COLO668 (cell line): Measurements from ENCODE around the gene KCNAB2.

ENCODE experiments used
- DNase-seq: peaks from one replicate; lab custom pipeline; 2025; ENCODE audit not compliant: unreplicated experiment; lab: John Stamatoyannopoulos, UW

The KCNAB2 gene

DNA sequence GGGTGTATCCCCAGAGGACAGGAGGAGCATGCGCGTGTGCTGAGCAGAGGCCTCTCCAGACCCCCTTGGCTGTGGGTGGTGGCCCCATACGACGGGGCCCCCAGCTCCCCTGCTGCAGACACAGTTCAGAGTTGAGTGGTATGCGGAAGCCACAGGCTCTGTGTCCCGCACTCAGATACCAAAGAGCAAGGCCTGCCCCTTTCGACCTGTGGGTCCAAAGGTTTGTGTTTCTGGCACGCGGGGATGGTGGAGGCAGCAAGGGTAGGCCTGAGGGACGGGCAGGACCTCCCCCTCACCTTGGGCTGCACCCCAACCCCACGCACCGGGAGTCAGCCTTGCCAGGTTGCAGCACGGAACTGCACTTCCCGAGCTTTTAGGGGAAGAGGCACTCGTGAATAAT lies at the start of gene KCNAB2:
TSS of gene KCNAB2 (plus strand) at position 328 of the 400 bp plus-strand sequence. CDS start 5,649 bp downstream, outside the sequence.
- no peak for DNase-seq

DNA sequence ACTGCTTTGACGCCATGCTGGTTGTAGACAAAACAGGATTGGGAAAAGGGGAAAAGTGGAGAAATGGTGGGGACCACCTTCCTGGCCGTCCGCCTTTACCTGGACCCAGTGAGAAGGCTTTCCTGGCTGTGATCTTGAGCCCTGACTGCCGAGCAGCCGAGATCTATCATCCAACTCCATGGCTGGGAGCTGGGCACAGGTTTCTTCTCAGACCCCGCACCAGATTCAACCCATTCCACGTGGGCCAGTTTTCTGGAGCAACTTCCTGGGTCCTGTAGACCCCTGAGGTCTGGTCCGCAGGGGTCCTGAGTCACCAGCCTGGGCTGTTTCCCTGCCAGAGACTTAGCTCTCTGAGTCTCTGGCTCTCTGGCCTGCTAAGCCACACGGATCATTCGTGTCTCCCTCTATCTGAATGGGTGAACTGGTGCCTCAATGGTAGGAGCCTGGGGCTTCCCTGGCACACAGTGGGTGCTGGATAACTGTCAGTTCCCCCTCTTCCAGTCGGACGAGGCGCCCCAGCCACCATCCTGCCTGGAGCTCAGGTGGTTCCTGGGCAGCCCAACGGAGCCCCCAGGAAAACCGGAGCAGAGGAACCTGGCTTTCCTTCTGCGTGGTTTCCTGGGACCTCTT lies 48.9 kb upstream of the KCNAB2 start:
- DNase-seq: no peak

DNA sequence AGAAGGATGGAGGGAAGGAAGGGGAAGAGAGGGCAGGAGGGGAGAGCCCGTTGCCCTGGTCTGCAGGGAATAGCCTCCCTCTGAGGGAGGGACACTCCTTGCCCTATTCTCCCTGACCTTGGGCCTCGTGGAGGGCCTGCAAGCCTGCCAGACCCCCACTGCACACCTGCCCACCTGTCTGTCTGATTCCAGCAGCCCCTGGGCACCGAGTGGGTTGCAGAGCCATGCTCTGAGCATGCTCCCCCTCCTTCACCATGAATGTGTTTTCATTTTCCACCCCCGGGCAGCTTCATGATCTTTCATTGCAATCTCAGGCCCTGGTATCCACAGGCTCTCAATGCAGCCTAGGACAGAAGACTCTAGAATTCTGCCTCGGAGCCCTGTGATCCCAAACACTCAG lies 48.4 kb upstream of the KCNAB2 start:
- no peak for DNase-seq

DNA sequence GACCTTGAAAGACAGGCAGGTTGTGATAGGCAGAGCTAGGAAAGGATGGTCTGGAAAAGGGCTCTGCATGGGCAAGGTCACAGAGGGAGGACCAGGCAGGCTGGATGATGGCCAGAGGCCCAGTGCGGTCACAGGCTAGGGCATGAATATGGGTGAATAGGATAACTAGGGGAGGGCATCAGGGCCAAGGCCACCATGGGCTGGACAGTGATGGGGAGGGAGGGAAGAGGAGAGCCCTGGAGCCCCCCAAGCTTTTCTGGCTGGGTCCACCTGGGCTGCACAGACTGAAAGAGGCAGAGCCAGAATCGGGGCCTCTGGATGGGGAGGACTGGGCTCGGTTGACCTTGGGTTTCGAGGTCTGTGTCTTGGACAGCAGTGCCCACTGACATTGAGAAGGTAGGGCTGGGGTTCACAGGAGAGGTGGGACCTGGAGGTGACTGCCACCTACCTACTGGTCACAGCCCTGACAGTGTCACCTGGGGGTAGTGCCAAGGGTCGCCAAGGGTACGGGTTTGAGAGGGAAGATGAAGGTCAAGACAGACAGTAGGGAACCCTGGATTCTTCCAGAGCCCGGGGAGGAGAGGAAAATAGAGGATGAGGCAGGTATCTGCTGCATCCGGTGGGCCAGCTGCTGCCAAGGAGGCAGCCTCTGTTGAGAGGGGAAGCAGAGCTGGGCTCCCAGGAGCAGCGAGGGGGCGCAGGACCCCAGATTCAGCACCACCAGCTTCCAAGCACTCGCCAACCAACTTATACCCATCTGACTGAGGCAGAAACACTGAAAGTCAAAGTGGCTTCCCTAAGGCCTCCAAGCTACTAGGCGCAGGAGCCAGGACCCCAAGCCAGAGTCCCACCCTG lies 47.4 kb upstream of the KCNAB2 start:
- DNase-seq: no peak

DNA sequence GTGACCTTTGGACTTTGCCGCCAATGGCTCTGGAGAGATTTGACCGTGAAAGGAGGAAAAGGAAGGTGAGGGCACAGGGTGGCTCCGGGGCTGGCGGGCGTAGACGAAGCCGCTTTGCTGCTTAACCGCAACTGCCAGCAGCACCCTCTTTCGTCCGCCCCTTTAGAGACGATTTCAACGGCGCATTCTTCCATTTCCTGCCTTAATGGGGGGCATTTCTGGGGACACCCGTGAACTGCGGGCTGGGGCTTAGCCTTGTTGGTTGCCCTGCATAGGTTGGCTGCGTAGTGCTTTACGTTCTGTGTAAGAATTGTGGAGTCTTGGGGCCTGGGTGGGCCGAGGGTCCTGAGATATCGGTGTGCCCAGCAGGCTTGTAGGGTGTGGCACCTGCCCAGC lies 46.8 kb upstream of the KCNAB2 start:
- DNase-seq: no peak

DNA sequence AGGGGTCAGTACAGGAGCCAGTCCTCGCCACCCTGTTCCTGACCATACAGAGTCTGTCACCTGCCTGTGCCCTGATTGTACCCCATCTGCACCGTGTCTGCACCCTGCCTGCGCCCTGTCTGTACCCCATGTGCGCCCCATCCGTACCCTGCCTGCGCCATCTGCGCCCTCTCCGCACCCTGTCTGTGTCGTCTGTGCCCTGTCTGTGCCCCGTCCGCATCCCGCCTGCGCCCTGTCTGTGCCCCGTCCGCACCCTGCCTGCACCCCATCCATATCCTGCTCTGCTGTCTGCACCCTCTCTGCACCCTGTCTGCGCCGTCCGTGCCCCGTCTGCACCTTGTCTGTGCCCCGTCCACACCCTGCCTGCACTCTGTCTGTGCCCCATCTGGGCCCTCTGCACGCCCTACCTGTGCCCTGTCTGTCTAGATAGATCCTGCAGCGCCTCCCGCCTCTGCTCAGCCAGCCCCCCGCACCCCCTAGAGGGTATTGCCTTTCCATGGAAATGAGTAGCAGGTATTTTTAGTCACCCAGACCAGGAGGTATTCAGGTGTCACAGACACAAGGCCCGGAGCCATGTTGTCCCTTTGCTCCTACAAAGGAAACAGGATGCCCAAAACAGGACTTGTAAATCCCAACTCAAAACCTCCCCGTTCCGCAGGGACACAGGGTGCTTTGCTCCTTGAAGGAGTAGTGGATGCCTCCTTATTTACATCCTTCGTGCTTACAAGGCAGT lies 45.8 kb upstream of the KCNAB2 start:
- DNase-seq: no peak

DNA sequence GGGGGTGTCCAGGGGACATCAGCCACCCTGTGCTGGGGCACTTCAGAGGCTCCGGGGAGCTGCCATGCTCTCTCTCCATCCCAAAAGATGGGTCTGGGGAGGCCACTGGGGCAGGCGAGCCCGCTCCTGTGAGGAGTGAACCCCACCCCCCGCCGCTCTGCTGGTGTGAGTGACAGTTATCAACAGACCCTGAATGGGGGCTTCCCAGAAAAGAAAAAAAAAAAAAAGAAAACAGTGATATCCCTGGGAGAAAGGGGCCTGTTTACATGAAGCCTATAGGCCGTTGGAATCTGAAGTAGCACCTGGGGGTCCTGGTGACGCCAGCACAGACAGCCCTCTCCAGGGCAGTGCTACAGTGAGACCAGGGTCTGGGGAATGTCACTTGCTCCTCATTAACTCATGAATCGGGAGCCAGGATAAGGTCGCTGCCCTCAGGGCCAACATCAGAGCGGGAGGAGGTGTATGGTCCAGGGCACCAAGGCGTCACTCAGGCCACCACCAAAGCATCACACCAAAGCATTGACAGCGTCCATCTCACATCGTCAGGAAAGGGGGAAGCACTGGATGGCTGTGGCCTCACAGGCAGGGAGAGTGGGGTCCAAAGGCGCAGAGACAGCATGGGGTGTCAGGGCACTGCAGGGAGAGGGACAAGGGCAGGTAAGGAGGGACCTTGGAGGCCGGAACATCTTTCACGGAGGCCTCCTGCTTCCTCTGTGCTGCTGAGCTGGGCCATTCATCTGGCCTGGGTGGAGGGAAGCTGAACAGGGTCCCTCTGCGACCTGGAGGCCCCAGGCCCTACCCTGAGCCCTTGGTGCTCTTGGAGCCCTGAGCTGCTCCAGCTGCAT lies 45.0 kb upstream of the KCNAB2 start:
- no peak for DNase-seq

DNA sequence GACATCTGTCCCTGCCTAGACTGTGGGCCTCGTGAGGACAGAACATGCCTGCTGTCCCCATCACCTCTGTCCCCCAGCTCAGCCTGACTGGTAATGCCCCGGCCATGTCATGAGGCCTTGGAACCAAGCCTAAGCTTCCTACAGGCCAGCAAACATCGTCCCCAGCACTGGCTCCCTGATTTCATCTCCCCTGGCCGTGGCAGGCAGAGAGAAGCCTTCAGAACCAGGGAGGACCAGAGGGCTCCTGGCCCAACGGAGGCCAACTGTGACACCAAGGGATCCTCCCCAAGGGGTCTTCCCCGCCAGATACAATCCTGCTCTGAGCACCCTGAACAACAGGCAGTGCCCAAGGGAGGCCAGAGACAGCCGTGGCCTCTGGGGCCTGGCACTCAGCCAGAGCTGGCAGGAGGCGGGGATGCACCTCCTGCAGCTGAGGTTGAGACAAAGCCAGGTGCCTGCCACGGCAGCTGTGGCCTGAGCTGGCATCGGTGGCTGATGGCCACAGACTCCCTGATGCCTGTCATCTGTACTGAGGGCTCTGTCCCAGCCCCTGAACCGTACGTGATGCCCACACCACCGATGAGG lies 43.6 kb upstream of the KCNAB2 start:
- DNase-seq: peak; percentile 98

DNA sequence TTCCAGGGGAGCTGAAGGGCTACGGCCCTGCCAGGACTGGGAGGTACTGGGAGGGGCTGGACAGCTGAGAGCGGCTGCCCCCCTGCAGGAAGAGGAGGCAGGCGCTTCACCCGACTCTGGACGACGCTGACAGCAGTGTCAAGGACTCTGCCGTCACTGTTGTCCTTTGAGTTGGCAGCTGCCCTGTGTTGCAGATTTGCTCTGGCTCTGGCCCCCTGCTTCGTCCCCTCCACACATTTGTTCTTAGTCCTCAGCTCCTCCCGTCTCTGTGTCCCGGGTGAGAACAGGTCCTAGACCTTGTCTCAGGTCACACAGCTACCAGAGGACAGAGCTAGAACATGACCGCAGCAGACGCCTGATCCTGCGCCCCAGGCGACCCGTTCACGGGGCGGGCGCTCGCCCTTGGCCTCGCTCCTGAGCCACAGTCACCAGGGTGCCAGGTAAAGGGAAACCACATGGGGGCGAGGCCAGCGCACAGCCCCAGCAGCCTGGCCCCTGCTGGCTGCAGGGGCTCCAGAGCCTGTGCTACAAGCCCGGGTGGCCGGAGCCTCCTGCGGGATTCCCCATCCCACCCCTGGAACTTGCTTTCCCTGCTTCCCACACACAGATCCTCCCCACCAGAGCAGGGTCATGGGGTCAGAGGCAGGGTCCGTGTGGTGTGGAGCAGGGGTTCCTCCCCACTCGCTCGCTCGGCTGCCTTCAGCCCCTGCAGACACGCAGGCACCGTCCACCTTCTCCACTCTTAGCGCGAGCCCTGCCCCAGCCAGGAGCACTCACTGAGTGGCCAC lies 42.8 kb upstream of the KCNAB2 start:
- peak; percentile 77 for DNase-seq

DNA sequence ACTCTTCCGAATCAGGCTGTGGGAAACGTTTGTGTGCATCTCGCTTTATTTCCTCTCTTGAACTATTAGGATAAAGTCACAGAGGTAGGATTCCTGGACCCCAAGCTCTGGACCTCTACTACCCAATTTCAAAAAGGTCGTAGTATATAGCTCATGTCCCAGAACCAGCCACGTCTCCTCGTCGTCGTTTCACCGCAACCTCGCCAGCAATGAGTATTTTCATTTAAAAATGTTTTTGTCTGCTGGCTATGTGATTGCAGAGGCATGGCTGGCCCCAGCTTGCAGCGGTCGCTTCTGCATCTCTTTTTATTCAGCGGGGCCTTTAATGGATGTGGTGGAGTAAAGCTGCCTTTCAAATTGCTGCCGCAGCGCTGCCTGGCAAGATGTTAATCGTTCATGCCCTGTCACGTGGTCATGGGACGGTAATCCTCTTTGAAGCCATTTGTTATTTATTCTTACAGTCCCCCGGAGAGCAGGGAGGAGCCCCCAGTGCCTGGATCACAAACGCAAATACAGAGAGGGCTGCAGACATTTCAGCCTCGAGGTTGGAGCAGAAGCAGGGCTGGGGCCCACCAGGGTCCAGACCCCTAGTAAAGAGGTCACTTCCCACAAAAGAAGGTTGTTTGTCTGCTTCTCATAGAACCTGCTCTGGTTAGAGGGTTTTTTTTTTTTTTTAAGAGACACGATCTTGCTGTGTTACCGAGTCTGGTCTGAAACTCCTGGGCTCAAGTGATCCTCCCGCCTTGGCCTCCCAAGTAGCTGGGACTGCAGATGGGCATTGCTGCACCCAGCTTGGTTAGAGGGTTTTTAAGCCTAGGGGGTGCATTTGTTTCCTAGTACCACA lies 41.9 kb upstream of the KCNAB2 start:
- DNase-seq: no peak

DNA sequence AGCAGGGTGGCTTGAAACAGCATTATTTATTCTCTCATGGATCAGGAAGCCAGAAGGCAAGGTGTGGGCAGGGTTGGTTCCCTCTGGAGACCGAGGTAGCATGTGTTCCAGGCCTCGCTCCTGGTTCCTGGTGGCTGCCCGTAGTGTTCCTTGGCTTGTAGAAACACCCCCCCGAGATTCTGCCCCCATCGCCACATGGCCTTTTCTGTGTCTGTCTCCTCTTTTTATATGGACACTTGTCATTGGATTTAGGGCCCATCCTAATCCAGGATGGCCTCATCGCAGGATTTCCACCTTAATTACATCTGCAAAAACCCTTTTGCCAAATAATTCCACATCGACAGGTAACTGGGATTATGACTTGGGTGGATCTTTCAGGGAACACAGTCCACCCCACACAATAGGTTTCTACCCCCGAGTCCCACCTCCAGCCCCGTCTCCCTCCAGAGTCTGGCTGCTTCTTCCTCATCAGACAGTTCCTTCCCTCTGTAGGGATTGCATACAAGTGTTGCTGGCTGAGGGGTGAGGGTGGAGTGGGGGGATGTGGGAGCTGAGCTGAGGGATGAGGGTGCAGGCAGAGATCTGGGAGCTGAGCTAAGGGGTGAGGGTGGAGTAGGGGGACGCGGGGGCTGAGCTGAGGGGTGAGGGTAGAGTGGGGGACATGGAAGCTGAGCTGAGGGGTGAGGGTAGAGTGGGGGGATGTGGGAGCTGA lies 41.1 kb upstream of the KCNAB2 start:
- DNase-seq: no peak

DNA sequence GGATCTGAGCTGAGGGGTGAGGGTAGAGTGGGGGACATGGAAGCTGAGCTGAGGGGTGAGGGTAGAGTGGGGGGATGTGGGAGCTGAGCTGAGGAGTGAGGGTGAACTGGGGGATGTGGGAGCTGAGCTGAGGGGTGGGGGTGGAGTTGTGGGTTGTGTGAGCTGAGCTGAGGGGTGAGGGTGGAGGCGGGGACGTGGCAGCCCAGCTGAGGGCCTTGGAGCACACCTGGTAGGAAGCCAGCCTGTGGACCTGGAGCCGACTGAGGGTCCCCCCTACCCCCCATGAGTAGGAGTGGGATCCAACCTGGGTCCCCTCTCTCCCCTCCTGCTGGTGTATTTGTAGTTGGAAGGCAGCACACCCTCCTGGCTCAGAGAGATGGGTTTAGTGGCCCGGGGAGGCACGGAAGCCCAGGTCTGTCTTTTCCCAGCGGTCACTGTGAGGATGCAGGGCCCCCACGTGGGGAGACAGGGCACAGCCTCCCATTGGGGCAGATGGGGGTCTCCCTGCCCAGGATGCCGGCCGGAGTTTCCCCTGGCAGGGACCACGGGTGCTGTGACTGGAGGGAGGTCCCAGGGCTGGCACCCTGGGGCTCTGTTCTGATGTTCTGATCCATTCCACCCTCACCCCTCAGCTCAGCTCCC lies 40.3 kb upstream of the KCNAB2 start:
- no peak for DNase-seq

DNA sequence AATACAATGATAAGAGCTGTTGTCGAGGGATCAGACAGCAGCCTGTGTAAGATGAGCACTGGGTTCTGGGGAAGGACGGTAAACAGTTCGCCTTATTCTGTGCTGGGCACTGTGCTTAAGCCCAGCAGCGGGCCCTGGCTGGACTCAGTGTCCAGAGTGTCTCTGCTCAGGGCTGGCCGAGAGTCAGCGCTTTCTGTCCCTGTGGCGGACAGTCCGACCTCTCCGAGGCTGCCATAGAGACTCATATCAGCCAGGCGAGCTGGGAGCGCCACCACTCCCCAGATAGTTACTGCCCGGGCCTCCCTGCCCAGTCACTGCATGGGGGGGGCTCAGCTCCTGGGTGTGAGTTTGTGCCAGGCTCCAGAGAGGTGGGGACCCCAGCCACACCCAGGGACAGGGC lies 38.8 kb upstream of the KCNAB2 start:
- no peak for DNase-seq

DNA sequence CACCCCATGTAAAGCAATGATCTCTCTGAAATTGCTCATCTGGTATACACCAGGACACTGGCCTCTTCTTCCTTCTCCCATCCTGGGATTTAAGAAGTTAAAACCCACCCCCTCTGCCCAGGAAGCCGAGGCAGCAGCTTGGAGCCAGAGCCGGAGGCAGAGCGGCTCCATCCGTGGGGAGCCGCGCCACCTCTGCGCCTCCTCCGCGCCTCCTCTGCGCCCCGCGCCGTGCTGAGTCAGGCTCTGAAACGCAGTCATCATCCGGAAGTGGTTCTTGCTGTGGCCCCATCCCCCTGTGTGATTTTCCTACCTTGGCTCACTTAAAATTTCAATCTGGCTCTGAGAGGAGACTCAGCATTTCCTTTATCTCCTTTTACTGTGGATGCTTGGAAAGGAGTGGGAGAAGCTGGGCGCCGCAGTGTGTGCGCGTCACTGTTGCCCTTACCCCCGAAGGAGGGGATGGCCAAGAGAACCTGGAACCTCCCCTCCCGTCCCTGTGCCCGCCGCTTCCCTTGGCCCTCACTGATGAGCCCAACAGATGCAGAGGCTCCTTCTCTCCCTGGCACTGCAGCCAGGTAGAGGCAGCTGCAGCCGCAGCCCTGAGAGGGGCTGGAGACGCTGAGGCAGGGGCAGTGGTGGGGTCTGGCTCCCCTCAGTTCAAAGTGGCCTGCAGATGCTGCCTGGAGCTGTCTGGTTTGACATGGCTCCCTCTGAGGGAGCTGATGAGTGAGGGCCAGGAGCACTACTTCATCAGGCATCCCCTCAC lies 38.2 kb upstream of the KCNAB2 start:
- no peak for DNase-seq

DNA sequence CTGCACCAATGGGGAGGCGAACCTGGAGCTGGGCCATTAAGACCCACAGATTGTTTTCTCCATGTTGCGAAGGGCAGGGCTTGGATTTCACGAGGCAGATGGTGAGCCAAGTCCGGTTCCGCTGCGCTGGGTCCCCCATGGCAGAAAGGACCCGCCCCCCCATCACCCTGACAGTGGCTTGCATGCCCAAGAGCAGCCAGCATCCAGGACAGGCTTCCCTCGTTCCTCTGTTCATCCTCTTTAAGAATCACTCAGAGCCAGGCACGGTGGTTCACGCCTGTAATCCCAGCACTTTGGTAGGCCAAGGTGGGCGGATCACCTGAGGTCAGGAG lies 37.6 kb upstream of the KCNAB2 start:
- no peak for DNase-seq

DNA sequence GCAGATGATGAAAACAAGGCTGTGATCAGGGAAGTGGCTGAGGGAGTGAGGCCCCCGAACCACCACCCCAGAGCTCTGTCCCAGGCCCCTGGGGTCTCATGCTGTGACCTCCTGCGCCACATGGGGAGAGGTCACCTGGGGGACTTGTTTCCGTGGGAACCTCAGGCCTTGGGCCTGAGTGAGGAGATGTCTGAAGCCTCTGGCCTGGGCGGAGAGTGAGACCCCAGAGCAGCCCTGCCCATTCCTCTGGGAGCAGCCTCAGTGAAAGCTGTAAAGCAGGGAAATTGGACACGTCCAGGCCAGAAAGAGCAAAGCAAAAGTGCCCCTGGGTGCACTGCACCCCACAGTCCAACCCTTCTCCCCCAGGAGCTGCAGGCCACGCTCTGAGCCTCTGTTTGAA lies 37.0 kb upstream of the KCNAB2 start:
- no peak for DNase-seq
